ENCODE results near the gene B3GLCT. TPM values are rescaled to one million over a fixed set of nuclear protein-coding genes. Genes with fewer than 3 reads are reported as not detected.

B3GLCT gene
- total RNA-seq, 1 donor from 2014 or later = 14.9 TPM

DNA sequence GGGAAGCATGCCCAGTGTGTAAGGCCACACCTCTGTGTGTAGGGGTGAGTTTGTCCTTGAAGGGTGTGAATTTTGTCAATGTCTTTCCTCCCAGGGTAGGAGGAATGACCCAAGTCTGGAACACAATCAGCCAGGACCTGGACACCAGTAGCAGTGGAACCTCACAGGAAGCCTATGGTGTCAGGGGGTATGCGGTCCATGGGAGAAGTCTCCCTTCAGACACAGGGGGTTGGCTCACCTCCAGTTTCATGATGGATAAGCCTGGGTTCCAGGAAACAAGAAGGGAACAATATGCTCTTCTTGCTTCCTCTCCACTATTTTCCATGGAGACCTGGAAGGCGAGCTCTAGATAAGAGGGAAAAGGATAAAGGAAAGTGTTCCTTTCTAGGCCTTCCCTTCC, 23.9 kb downstream of the B3GLCT start:
- no peak for DNase-seq (ENCODE audit: low spot score)

- DNase-seq (ENCODE audit: low spot score) = no peak
These were observed 24.4 kb downstream of the B3GLCT start for GRCh38 chr13:31224174-31224669.

DNA sequence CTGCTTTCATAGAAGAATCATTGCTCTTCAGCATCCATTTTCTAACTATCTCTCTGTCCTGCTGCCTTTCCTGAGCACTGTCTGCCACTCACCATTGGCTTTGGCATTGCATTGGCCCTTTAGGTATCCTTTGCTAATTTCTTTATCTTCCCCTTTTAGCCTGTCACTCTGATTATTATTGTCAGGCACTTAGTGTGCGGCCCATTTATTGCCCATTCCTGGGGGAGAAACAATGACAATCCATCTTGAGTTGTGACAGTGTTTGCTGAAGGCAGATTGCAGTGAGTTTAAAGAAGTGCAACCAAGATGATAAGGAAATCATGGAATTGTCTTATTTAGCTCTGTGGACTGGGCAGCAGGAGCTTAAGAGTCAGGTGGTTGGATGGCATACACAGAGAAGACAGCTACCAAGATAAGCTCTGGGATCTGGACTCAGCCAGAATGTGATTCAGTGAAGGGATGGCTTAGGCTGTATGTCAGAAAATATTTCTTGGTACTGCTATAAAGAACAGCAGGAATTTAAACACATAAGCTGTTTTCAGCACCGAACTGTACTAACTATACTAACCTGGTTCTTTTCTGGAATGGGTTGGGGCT, 25.3 kb downstream of the B3GLCT start:
- peak; percentile 52 for DNase-seq (ENCODE audit: low spot score)

GRCh38 chr13:31225998-31226675, 26.4 kb downstream of the B3GLCT start:
- DNase-seq (ENCODE audit: low spot score) = no peak

DNA sequence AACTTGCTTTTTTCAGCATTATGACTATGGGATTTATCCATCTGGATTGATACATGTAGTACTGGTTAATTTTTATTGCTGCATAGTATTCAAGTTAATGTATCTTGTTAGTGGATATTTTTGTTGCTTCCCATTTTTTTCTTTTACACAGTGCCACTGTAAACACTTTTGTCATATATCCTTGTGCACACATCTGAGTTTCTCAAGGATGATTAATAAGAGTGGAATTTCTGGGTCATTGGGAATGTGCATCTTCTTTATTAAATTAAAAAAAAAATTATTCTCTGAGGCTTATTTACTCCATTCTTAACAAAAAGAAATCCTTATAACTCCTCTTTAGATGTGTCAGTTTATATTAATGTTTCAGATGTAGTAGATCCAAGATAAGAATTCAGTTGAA, 27.3 kb downstream of the B3GLCT start:
- no peak for DNase-seq (ENCODE audit: low spot score)

GRCh38 chr13:31227870-31228269, 28.1 kb downstream of the B3GLCT start:
- no peak for DNase-seq (ENCODE audit: low spot score)

DNA sequence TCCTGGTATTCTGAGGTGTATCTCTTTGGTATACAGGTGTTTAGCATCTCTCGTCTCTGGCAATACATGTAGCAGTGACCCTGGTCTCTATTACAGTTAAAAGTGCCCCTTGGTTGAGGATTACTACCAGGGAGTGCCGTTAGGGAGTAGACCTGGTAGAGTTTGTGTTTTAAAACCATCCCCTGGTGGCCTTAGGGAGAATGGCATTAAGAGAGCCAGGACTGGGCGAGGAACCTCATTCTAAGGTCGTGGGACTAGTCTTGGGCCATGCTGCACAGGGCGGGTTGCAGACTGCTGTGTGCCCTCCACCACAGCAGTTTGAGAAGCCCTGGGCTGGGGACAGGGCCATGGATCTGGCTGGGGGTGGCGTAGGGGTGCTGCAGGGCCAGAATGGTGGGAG, 35.0 kb downstream of the B3GLCT start:
- DNase-seq (ENCODE audit: low spot score) = no peak

- peak; percentile 19 for DNase-seq (ENCODE audit: low spot score)
These were observed 36.5 kb downstream of the B3GLCT start for GRCh38 chr13:31236211-31236786.

GRCh38 chr13:31240921-31241320, 41.1 kb downstream of the B3GLCT start:
- no peak for DNase-seq (ENCODE audit: low spot score)

GRCh38 chr13:31242367-31242766, 42.6 kb downstream of the B3GLCT start:
- peak; percentile 44 for DNase-seq (ENCODE audit: low spot score)

DNA sequence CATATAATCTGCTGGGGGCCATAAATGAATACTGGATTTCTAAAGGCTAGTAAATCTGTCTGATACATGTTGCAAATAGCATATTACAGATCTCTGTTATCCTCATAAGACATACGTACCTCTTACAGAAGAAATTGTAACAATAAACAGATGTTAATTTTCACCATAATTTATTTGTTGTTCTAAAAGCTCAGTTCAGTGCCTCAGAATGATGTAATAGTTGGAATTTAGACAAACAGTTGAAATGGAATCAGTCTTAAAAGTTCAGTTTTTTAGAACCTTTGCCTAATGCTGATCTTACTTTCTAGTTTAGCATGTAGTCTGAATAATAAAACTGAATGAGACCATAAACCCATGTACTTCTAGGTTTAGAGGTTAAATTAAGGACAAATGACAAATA, 43.1 kb downstream of the B3GLCT start:
- DNase-seq (ENCODE audit: low spot score) = peak; percentile 59

- DNase-seq (ENCODE audit: low spot score) = no peak
These were observed 46.0 kb downstream of the B3GLCT start for GRCh38 chr13:31245598-31246373.

DNA sequence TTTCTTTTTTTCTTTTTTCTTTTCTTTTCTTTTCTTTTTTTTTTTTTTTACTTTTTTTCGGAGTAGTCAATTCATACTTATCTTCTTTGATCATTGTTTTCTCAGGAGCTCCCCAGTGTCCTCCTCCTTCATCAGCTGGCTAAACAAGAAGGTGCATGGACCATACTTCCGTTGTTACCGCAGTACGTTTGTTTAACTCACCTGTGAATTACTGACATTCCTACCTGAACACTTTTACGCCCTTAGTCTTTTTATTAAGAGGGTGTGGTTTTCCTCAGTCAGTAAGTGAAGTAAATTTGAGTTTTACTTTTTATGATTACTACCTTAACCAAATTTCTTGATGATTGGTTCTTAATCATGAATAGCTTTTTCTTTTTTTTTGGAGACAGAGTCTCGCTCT, 47.1 kb downstream of the B3GLCT start:
- no peak for DNase-seq (ENCODE audit: low spot score)

DNA sequence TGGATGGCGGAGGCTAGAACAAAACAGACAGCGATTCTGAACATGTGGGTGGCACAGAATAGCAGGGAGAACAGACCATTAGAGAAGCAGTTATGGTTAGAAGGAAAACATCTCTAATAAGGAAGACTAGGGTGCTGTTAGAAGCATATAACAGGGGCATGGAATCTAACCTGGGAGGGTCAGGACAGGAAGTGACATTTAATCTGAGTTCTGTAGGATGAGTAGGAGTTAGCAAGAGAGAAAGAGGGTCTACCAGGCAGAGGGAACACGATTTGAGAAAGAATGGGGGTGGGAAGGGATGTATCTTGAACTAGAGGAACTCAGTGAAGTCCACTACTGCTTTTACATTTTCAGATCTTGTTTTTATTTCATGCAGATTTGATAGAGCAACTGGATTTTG, 48.6 kb downstream of the B3GLCT start:
- no peak for DNase-seq (ENCODE audit: low spot score)

DNA sequence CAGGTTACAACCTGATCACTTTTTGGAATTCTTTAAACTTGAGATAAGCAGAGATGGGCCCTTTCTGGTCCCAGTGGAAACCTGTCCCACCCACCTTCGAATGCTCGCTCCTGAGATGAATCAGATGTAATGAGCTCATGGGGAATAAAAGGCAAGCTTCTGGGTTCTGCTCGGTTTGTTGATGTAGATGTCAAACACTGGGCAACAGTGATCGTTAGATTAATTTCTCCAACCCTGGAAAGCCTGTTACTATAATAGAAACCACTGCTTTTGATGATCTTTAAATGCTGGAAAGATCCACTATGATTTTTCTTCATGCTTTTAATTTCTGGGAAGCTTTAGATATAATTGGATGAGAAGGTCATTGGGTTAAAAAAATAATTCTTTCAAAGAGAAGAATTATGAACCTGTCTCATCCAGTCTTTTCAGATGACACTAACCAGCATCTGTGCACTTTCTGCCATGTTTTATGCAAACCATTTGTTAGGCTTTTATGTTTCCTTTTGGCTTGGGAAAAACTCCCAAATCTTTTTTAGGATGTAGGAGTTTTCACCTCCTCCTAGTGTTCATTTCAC, 49.3 kb downstream of the B3GLCT start:
- DNase-seq (ENCODE audit: low spot score) = peak; percentile 13

GRCh38 chr13:31250435-31250834, 50.7 kb downstream of the B3GLCT start:
- no peak for DNase-seq (ENCODE audit: low spot score)

GRCh38 chr13:31261241-31261640, 61.5 kb downstream of the B3GLCT start:
- no peak for DNase-seq (ENCODE audit: low spot score)

DNA sequence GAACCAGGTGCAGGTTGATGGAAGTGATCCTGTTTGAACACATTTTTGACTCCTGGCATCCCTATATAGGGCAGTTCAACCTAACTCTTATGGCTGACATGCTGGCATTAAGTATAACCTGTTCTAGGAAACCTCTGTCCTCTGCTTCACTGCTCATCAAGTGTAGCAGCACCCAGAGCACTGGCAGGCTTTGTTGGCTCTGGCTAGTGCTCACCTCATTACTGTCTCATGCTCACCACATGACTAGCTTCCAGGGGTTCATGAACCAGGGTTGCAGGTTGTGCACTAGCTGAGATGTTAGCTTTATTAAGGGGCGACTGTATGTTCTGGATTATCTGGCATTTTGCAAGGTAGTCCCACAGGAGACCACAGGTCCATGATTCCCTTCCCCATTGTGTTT, 63.6 kb downstream of the B3GLCT start:
- no peak for DNase-seq (ENCODE audit: low spot score)

GRCh38 chr13:31264151-31264550, 64.4 kb downstream of the B3GLCT start:
- DNase-seq (ENCODE audit: low spot score) = no peak

DNA sequence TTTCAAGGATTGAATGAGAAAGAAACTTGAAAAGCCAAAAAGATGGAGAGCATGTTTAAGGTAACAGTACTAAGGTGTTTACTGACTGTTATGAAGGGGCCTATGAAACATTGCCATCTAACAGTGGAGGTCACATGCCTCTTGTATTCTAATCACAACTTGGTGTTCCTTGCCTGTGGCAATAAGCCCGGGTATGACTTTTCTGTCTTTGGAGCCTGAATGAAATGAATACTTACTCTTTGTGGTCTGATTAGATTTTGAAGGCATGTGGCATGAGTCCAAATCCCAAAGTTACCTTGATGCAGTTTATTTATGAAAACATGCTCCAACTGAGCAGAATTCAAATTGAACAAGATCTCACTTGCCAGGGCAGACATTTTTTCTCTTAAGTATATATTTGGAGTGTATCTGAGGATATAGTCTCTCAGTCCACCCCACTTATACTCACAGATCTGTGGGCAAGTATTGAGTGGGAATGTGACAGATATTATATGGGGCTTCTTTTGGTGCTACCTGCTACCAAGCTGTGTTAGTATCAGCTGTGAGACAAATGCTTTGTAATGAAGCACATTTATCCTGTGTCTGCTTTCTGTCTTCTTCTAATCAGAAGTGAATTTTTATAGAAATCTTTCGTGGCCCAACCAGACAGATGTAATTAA, 67.5 kb downstream of the B3GLCT start:
- DNase-seq (ENCODE audit: low spot score) = no peak

GRCh38 chr13:31274390-31274789, 74.6 kb downstream of the B3GLCT start:
- DNase-seq (ENCODE audit: low spot score) = no peak

Data from umbilical cord (tissue), 2 donors.